GM23338 (cell line): ENCODE results near the gene KRT7. TPM values are rescaled to one million over a fixed set of nuclear protein-coding genes. Genes with fewer than 3 reads are reported as not detected.

Source experiments
- ATAC-seq: fragments of 200-7000 bp; cut with Tn5 transposase; 3 replicates; pipeline ENCODE4 v1.9.1; 2020
- DNase-seq: peaks from one replicate; pipeline ENCODE4 v3.0.0-alpha.2; 2015; ENCODE audit warnings: low spot score
- H2AFZ ChIP-seq: fragments of 200-600 bp; sonication (generic); 2 replicates; pipeline ENCODE4 v1.8.0; 2016; ENCODE audit warnings: antibody characterized with exemption, mild to moderate bottlenecking, moderate library complexity
- H3F3A ChIP-seq: fragments of 200-600 bp; sonication (generic); replicated peaks from 2 replicates; pipeline ENCODE4 v1.8.0; 2017; ENCODE audit warnings: antibody characterized with exemption, mixed run types, low read depth
- H3K27ac ChIP-seq: fragments of 200-600 bp; sonication (generic); 2 replicates; pipeline ENCODE4 v1.6.1; 2016; ENCODE audit warnings: low read depth
- H3K27me3 ChIP-seq: fragments of 200-600 bp; sonication (generic); 2 replicates; pipeline ENCODE4 v1.8.0; 2016; ENCODE audit warnings: mild to moderate bottlenecking, mixed run types, moderate library complexity; ENCODE audit not compliant: insufficient read depth
- H3K36me3 ChIP-seq: fragments of 200-600 bp; sonication (generic); 2 replicates; pipeline ENCODE4 v1.8.0; 2016; ENCODE audit warnings: mild to moderate bottlenecking; ENCODE audit not compliant: insufficient read depth
- H3K4me1 ChIP-seq: fragments of 200-600 bp; sonication (generic); 2 replicates; pipeline ENCODE4 v1.8.0; 2016; ENCODE audit warnings: mild to moderate bottlenecking, moderate library complexity; ENCODE audit not compliant: insufficient read depth
- H3K4me2 ChIP-seq: fragments of 200-600 bp; sonication (generic); 2 replicates; pipeline ENCODE4 v1.7.1; 2017; ENCODE audit warnings: mixed run types
- H3K4me3 ChIP-seq: fragments of 200-600 bp; sonication (generic); 2 replicates; pipeline ENCODE4 v1.6.1; 2016; ENCODE audit warnings: mixed run types
- H3K79me2 ChIP-seq: fragments of 200-600 bp; sonication (generic); replicated peaks from 2 replicates; pipeline ENCODE4 v1.8.0; 2017; ENCODE audit warnings: mild to moderate bottlenecking; ENCODE audit not compliant: insufficient read depth
- H3K9me2 ChIP-seq: fragments of 200-600 bp; sonication (generic); 2 replicates; pipeline ENCODE4 v1.8.0; 2017; ENCODE audit not compliant: insufficient read depth
- H4K20me1 ChIP-seq: fragments of 200-600 bp; sonication (generic); replicated peaks from 2 replicates; pipeline ENCODE4 v1.8.0; 2017; ENCODE audit warnings: mild to moderate bottlenecking; ENCODE audit not compliant: insufficient read depth
- H3K27ac Mint-ChIP-seq: 2 replicates; pipeline ENCODE4 v1.8.0; 2020; ENCODE audit warnings: inconsistent platforms, mild to moderate bottlenecking, moderate library complexity, mixed read lengths
- H3K27me3 Mint-ChIP-seq: 3 replicates; pipeline ENCODE4 v1.8.0; 2022; ENCODE audit warnings: low read depth, mild to moderate bottlenecking, moderate library complexity, mixed read lengths, inconsistent platforms; ENCODE audit not compliant: insufficient read depth, poor library complexity
- H3K36me3 Mint-ChIP-seq: 3 replicates; pipeline ENCODE4 v1.8.0; 2021; ENCODE audit warnings: low read depth, mild to moderate bottlenecking, inconsistent platforms, moderate library complexity, mixed read lengths
- H3K4me1 Mint-ChIP-seq: 3 replicates; pipeline ENCODE4 v1.8.0; 2020; ENCODE audit warnings: mild to moderate bottlenecking, inconsistent platforms, mixed read lengths
- H3K4me3 Mint-ChIP-seq: 3 replicates; pipeline ENCODE4 v1.8.0; 2021; ENCODE audit warnings: moderate library complexity, mild to moderate bottlenecking, inconsistent platforms, mixed read lengths
- H3K9me3 Mint-ChIP-seq: 3 replicates; pipeline ENCODE4 v1.8.0; 2020; ENCODE audit warnings: moderate library complexity, mild to moderate bottlenecking, inconsistent platforms, mixed read lengths
- CREB1 ChIP-seq: fragments of 250-450 bp; sonication (Bioruptor Pico); IDR thresholded peaks from 2 replicates; pipeline ENCODE4 v1.5.0; 2020; ENCODE audit warnings: low read depth, mild to moderate bottlenecking, moderate library complexity
- EZH2 ChIP-seq: fragments of 200-600 bp; sonication (generic); IDR thresholded peaks from one replicate; pipeline ENCODE4 v1.8.0; 2017; ENCODE audit warnings: antibody characterized with exemption, mild to moderate bottlenecking, low read depth; ENCODE audit not compliant: unreplicated experiment
- EZH2phosphoT487 ChIP-seq: fragments of 200-600 bp; sonication (generic); IDR thresholded peaks from one replicate; pipeline ENCODE4 v1.8.1; 2018; ENCODE audit warnings: antibody characterized with exemption; ENCODE audit not compliant: unreplicated experiment
- JUNB ChIP-seq: IDR thresholded peaks from one replicate; pipeline ENCODE4 v1.6.1; 2016; ENCODE audit warnings: antibody characterized with exemption; ENCODE audit not compliant: unreplicated experiment
- NANOG ChIP-seq: IDR thresholded peaks from 2 replicates; pipeline ENCODE4 v1.6.1; 2016; ENCODE audit warnings: antibody characterized with exemption, borderline replicate concordance
- POLR2AphosphoS5 ChIP-seq: IDR thresholded peaks from 2 replicates; pipeline ENCODE4 v1.6.1; 2016; ENCODE audit warnings: antibody characterized with exemption, low read depth
- STAT1 ChIP-seq: IDR thresholded peaks from one replicate; pipeline ENCODE4 v1.6.1; 2016; ENCODE audit warnings: antibody characterized with exemption; ENCODE audit not compliant: unreplicated experiment
- ZNF114 ChIP-seq: fragments of 250-450 bp; sonication (Bioruptor Pico); IDR thresholded peaks from 2 replicates; pipeline ENCODE4 v1.5.0; 2020; ENCODE audit warnings: mild to moderate bottlenecking, moderate library complexity
- ZNF331 ChIP-seq: fragments of 250-450 bp; sonication (Bioruptor Pico); IDR thresholded peaks from 2 replicates; pipeline ENCODE4 v1.5.0; 2020; ENCODE audit warnings: low read depth, mild to moderate bottlenecking, moderate library complexity
- ZNF462 ChIP-seq: fragments of 250-450 bp; sonication (Bioruptor Pico); IDR thresholded peaks from 2 replicates; pipeline ENCODE4 v1.5.0; 2020; ENCODE audit warnings: mild to moderate bottlenecking, moderate library complexity
- polyA plus RNA-seq: library from polyadenylated mRNA; unstranded; fragments of >200 nt; fragmentation: Nextera tagmentation; extraction: Ambion mirVana; gene quantifications from 2 replicates; pipeline ENCODE4 v1.2.1, GENCODE V29; 2016
- total RNA-seq: library from RNA; depleted of rRNA; stranded (reverse); fragments of >200 nt; shearing (Covaris generic); gene quantifications from 2 replicates; pipeline ENCODE4 v1.2.3, GENCODE V29; 2014
- TF ChIP-seq, protein P1 (sequence below), 2 experiments: fragments of 200-600 bp in 1 of 2; sonication (generic) in 1 of 2; conservative IDR thresholded peaks; 2 replicates each; pipeline versions ENCODE4 v1.5.1 to v1.6.1; 2016 to 2017; ENCODE audit warnings: antibody characterized with exemption in 2 of 2, low read depth in 2 of 2, mild to moderate bottlenecking in 2 of 2, moderate library complexity in 1 of 2
- TF ChIP-seq, protein P2 (sequence below): IDR thresholded peaks from 2 replicates; pipeline ENCODE4 v1.6.1; 2016; ENCODE audit warnings: antibody characterized with exemption
- TF ChIP-seq, protein P3 (sequence below): IDR thresholded peaks from one replicate; pipeline ENCODE4 v1.6.1; 2018; ENCODE audit warnings: antibody characterized with exemption; ENCODE audit not compliant: unreplicated experiment

Gene KRT7
- total and polyA plus RNA-seq, 2 experiments from 2014 or later, result 6.5 to 9.4 TPM

GRCh38 chr12:52226446-52226845 is 6.6 kb upstream of the KRT7 start:
- H2AFZ ChIP-seq, result no peak overlapping the region
- no peak for ATAC-seq
- DNase-seq, result no peak
- no peak overlapping the region for H3K27ac ChIP-seq
- Mint-ChIP-seq H3K27ac (no peak overlapping the region), H3K4me3 (no peak overlapping the region), H3K27me3 (peaks cover 13% of the 10 kb centered on the region), H3K36me3 (no peaks in the 10 kb centered on the region), H3K9me3 (no peaks in the 10 kb centered on the region; the same call in 2 of the 3 replicates), H3K4me1 (peaks cover 11% of the 10 kb centered on the region)
- 0 out of 2 replicates have a peak, but pooled peaks cover 4% of the 10 kb centered on the region for H3K4me1 ChIP-seq
- no peaks in the 10 kb centered on the region for H3K79me2 ChIP-seq
- no peaks in the 10 kb centered on the region for H3K9me2 ChIP-seq
- no peak overlapping the region for H3K4me3 ChIP-seq
- no peak overlapping the region for H3K4me2 ChIP-seq
- H4K20me1 ChIP-seq, result no peaks in the 10 kb centered on the region
- no peaks in the 10 kb centered on the region for H3F3A ChIP-seq
- no peak for TF ChIP-seq CREB1 (CRISPR knock-in tag)
- TF ChIP-seq, protein P1, sequence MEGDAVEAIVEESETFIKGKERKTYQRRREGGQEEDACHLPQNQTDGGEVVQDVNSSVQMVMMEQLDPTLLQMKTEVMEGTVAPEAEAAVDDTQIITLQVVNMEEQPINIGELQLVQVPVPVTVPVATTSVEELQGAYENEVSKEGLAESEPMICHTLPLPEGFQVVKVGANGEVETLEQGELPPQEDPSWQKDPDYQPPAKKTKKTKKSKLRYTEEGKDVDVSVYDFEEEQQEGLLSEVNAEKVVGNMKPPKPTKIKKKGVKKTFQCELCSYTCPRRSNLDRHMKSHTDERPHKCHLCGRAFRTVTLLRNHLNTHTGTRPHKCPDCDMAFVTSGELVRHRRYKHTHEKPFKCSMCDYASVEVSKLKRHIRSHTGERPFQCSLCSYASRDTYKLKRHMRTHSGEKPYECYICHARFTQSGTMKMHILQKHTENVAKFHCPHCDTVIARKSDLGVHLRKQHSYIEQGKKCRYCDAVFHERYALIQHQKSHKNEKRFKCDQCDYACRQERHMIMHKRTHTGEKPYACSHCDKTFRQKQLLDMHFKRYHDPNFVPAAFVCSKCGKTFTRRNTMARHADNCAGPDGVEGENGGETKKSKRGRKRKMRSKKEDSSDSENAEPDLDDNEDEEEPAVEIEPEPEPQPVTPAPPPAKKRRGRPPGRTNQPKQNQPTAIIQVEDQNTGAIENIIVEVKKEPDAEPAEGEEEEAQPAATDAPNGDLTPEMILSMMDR (conservative IDR thresholded peaks at IDR 0.05; ENCODE audit: low read depth in 2 of 2), result no peak
- TF ChIP-seq STAT1, result no peak
- TF ChIP-seq ZNF462, result no peak
- no peak for TF ChIP-seq ZNF331 (CRISPR knock-in tag)
- TF ChIP-seq EZH2phosphoT487, result no peak
- TF ChIP-seq, protein P2, sequence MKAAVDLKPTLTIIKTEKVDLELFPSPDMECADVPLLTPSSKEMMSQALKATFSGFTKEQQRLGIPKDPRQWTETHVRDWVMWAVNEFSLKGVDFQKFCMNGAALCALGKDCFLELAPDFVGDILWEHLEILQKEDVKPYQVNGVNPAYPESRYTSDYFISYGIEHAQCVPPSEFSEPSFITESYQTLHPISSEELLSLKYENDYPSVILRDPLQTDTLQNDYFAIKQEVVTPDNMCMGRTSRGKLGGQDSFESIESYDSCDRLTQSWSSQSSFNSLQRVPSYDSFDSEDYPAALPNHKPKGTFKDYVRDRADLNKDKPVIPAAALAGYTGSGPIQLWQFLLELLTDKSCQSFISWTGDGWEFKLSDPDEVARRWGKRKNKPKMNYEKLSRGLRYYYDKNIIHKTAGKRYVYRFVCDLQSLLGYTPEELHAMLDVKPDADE, result no peak
- TF ChIP-seq JUNB, result no peak
- TF ChIP-seq ZNF114, result no peak
- no peak for TF ChIP-seq EZH2
- no peak for TF ChIP-seq NANOG
- TF ChIP-seq POLR2AphosphoS5, result no peak
- TF ChIP-seq, protein P3, sequence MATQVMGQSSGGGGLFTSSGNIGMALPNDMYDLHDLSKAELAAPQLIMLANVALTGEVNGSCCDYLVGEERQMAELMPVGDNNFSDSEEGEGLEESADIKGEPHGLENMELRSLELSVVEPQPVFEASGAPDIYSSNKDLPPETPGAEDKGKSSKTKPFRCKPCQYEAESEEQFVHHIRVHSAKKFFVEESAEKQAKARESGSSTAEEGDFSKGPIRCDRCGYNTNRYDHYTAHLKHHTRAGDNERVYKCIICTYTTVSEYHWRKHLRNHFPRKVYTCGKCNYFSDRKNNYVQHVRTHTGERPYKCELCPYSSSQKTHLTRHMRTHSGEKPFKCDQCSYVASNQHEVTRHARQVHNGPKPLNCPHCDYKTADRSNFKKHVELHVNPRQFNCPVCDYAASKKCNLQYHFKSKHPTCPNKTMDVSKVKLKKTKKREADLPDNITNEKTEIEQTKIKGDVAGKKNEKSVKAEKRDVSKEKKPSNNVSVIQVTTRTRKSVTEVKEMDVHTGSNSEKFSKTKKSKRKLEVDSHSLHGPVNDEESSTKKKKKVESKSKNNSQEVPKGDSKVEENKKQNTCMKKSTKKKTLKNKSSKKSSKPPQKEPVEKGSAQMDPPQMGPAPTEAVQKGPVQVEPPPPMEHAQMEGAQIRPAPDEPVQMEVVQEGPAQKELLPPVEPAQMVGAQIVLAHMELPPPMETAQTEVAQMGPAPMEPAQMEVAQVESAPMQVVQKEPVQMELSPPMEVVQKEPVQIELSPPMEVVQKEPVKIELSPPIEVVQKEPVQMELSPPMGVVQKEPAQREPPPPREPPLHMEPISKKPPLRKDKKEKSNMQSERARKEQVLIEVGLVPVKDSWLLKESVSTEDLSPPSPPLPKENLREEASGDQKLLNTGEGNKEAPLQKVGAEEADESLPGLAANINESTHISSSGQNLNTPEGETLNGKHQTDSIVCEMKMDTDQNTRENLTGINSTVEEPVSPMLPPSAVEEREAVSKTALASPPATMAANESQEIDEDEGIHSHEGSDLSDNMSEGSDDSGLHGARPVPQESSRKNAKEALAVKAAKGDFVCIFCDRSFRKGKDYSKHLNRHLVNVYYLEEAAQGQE, result no peak
- no peaks in the 10 kb centered on the region for H3K36me3 ChIP-seq
- peaks cover 5% of the 10 kb centered on the region for H3K27me3 ChIP-seq
